Measurements from ENCODE around the gene WWP2.

Gene WWP2

DNA sequence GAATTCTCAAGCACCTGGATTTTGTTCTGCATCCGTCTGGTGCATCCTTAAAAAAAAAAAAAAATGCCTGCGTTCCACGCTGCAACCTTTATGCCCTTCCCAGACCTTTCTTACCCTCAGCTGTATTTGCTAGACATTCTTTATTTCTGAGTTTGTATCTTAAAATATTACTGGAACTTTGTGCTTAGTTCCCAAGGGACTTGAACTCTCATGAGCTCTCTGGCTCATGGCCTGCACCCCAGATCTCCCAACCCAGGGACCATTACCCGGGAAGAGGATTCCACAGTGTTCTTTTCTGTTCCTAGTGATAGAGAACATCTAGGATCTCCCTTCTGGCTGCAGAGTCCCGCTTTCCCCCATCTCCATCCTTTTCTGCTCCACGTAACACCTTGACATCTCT lies 160.1 kb downstream of the WWP2 start:
- CTCF ChIA-PET = no interaction called here
- POLR2A ChIA-PET = no interaction called here
- no peak for TF ChIP-seq BHLHE40 (IDR thresholded peaks at IDR 0.05; ENCODE audit: borderline replicate concordance)
- TF ChIP-seq SUZ12 (IDR thresholded peaks at IDR 0.05) = no peak
- TF ChIP-seq FOXK2 (IDR thresholded peaks at IDR 0.05) = no peak
- TF ChIP-seq TARDBP (IDR thresholded peaks at IDR 0.05) = no peak
- no peak for DNase-seq (ENCODE audit: extremely low spot score)

- no peak for TF ChIP-seq BHLHE40 (IDR thresholded peaks at IDR 0.05; ENCODE audit: borderline replicate concordance)
- no peak for TF ChIP-seq ARNT (IDR thresholded peaks at IDR 0.05)
- no peak for TF ChIP-seq L3MBTL2 (conservative IDR thresholded peaks at IDR 0.05)
- ChIA-PET CTCF (interaction anchor here (0.7 kb wide), 1 partner anchor 22 kb away, joined by 3 read pairs; no protein-coding TSS in a partner anchor), POLR2A (interaction anchor here (1.2 kb wide), 1 partner anchor 169 kb away, joined by 3 read pairs; the partner anchor contains the start of gene NOB1)
These were observed 162.1 kb downstream of the WWP2 start for GRCh38 chr16:69924041-69924775.

GRCh38 chr16:69924777-69925191 lies 162.7 kb downstream of the WWP2 start:
- CTCF ChIA-PET = no interaction called here
- POLR2A ChIA-PET = no interaction called here
- DNase-seq (ENCODE audit: extremely low spot score) = no peak
- no peak for TF ChIP-seq NFRKB (IDR thresholded peaks at IDR 0.05)
- no peak for TF ChIP-seq SUZ12 (IDR thresholded peaks at IDR 0.05)
- no peak for TF ChIP-seq FOXA1 (IDR thresholded peaks at IDR 0.05)
- no peak for TF ChIP-seq ELF4 (IDR thresholded peaks at IDR 0.05)
- TF ChIP-seq ZNF384 (IDR thresholded peaks at IDR 0.05) = no peak
- no peak for TF ChIP-seq TARDBP (IDR thresholded peaks at IDR 0.05)
- TF ChIP-seq SP1 (IDR thresholded peaks at IDR 0.05) = no peak
- no peak for TF ChIP-seq LEF1 (IDR thresholded peaks at IDR 0.05; ENCODE audit: borderline replicate concordance)
- TF ChIP-seq BHLHE40 (IDR thresholded peaks at IDR 0.05; ENCODE audit: borderline replicate concordance) = no peak
- no peak for TF ChIP-seq FOXM1 (IDR thresholded peaks at IDR 0.05; ENCODE audit: borderline replicate concordance)
- no peak for TF ChIP-seq HDGF (IDR thresholded peaks at IDR 0.05; ENCODE audit: borderline replicate concordance)
- no peak for TF ChIP-seq L3MBTL2 (conservative IDR thresholded peaks at IDR 0.05)
- no peak for TF ChIP-seq ARNT (IDR thresholded peaks at IDR 0.05)
- no peak for TF ChIP-seq FOXK2 (IDR thresholded peaks at IDR 0.05)

More at GRCh38 chr16:69924041-69924775, 162.1 kb downstream of the WWP2 start:
- DNase-seq (ENCODE audit: extremely low spot score) = no peak

DNA sequence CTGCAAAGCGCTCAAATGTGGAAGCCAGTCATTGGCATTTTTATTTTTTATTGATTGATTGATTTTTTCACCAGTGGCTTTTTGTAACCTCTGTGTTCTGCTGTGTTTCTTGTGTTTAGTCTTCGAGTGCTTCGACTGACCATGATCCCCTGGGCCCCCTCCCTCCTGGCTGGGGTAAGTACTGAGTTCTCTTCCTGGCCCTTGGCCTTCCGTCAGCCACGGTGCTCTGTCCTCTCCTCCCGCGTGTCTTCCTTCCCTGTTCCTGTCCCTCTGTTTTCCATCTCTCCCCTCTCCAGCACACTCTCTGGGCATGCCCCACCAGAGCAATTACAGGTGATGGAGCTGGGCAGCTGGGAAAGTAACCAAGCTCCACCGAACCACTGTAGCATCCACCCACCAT lies 163.2 kb downstream of the WWP2 start:
- DNase-seq (ENCODE audit: extremely low spot score) = no peak
- no peak for TF ChIP-seq SUZ12 (IDR thresholded peaks at IDR 0.05)
- TF ChIP-seq, protein P1, sequence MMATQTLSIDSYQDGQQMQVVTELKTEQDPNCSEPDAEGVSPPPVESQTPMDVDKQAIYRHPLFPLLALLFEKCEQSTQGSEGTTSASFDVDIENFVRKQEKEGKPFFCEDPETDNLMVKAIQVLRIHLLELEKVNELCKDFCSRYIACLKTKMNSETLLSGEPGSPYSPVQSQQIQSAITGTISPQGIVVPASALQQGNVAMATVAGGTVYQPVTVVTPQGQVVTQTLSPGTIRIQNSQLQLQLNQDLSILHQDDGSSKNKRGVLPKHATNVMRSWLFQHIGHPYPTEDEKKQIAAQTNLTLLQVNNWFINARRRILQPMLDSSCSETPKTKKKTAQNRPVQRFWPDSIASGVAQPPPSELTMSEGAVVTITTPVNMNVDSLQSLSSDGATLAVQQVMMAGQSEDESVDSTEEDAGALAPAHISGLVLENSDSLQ (IDR thresholded peaks at IDR 0.05) = no peak
- no peak for TF ChIP-seq ZNF384 (IDR thresholded peaks at IDR 0.05)
- no peak for TF ChIP-seq BHLHE40 (IDR thresholded peaks at IDR 0.05; ENCODE audit: borderline replicate concordance)
- no peak for TF ChIP-seq NFRKB (IDR thresholded peaks at IDR 0.05)
- TF ChIP-seq ELF4 (IDR thresholded peaks at IDR 0.05) = no peak
- no peak for TF ChIP-seq L3MBTL2 (conservative IDR thresholded peaks at IDR 0.05)
- TF ChIP-seq HDGF (IDR thresholded peaks at IDR 0.05; ENCODE audit: borderline replicate concordance) = no peak
- no peak for TF ChIP-seq ARNT (IDR thresholded peaks at IDR 0.05)
- TF ChIP-seq FOXK2 (IDR thresholded peaks at IDR 0.05) = no peak
- TF ChIP-seq FOXA1 (IDR thresholded peaks at IDR 0.05) = no peak
- no peak for TF ChIP-seq LEF1 (IDR thresholded peaks at IDR 0.05; ENCODE audit: borderline replicate concordance)
- TF ChIP-seq TARDBP (IDR thresholded peaks at IDR 0.05) = no peak
- no peak for TF ChIP-seq FOXM1 (IDR thresholded peaks at IDR 0.05; ENCODE audit: borderline replicate concordance)
- TF ChIP-seq CTBP1 (IDR thresholded peaks at IDR 0.05; ENCODE audit: borderline replicate concordance) = no peak
- no peak for TF ChIP-seq SP1 (IDR thresholded peaks at IDR 0.05)
- CTCF ChIA-PET = no interaction called here
- POLR2A ChIA-PET = no interaction called here

DNA sequence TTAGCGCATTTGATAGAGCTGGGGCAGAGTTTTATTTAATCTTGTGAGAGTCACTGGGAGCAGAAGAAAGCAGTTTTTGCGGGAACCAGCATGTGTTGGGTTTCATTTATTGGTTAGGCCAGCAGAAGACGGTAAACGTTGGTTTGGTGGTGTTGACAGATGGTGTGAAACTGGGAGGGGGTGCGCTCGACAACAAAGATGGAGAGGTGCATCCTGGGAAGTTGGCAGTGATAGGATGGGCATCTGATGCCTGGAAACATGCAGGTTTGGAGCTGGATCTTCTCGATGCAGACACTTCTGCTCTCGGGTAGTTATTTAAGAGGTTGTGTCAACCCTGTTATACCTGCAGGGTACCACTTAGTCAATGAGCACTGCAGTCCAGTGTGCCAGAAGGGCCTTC lies 164.1 kb downstream of the WWP2 start:
- POLR2A ChIA-PET = no interaction called here

GRCh38 chr16:69927056-69927757 lies 165.1 kb downstream of the WWP2 start:
- CTCF ChIA-PET = interaction anchor here (0.6 kb wide), 1 partner anchor 81 kb away, joined by 3 read pairs; no protein-coding TSS in a partner anchor
- TF ChIP-seq ZNF384 (IDR thresholded peaks at IDR 0.05) = no peak
- no peak for TF ChIP-seq SP1 (IDR thresholded peaks at IDR 0.05)
- no peak for TF ChIP-seq TARDBP (IDR thresholded peaks at IDR 0.05)
- no peak for TF ChIP-seq NFRKB (IDR thresholded peaks at IDR 0.05)
- TF ChIP-seq CTBP1 (IDR thresholded peaks at IDR 0.05; ENCODE audit: borderline replicate concordance) = no peak
- TF ChIP-seq ELF4 (IDR thresholded peaks at IDR 0.05) = no peak
- POLR2A ChIA-PET = no interaction called here
- no peak for DNase-seq (ENCODE audit: extremely low spot score)

More for the DNA sequence above, 164.1 kb downstream of the WWP2 start:
- no peak for DNase-seq (ENCODE audit: extremely low spot score)
- TF ChIP-seq BHLHE40 (IDR thresholded peaks at IDR 0.05; ENCODE audit: borderline replicate concordance) (no peak), ELF4 (IDR thresholded peaks at IDR 0.05) (no peak), FOXK2 (IDR thresholded peaks at IDR 0.05) (no peak), FOXA1 (IDR thresholded peaks at IDR 0.05) (no peak), L3MBTL2 (conservative IDR thresholded peaks at IDR 0.05) (no peak), CTBP1 (IDR thresholded peaks at IDR 0.05; ENCODE audit: borderline replicate concordance) (no peak), ZNF384 (IDR thresholded peaks at IDR 0.05) (no peak), SUZ12 (IDR thresholded peaks at IDR 0.05) (no peak), FOXM1 (IDR thresholded peaks at IDR 0.05; ENCODE audit: borderline replicate concordance) (no peak), SP1 (IDR thresholded peaks at IDR 0.05) (no peak), LEF1 (IDR thresholded peaks at IDR 0.05; ENCODE audit: borderline replicate concordance) (no peak), TARDBP (IDR thresholded peaks at IDR 0.05) (no peak), NFRKB (IDR thresholded peaks at IDR 0.05) (no peak), HDGF (IDR thresholded peaks at IDR 0.05; ENCODE audit: borderline replicate concordance) (no peak), ARNT (IDR thresholded peaks at IDR 0.05) (no peak)
- TF ChIP-seq, protein P1 (IDR thresholded peaks at IDR 0.05) = no peak
- CTCF ChIA-PET = no interaction called here

Data from HEK293T (cell line).